HUES6 (cell line): ENCODE measurements around the gene SYNDIG1.

ENCODE experiments used
- H3K27ac ChIP-seq: 2 replicates; pipeline ENCODE4 v1.7.0; 2013; ENCODE audit warnings: low read depth, mild to moderate bottlenecking, low read length, inconsistent platforms
- H3K27me3 ChIP-seq: 2 replicates; pipeline ENCODE4 v1.6.1; 2013; ENCODE audit warnings: low read length; ENCODE audit not compliant: control insufficient read depth, insufficient read depth
- H3K36me3 ChIP-seq: 2 replicates; pipeline ENCODE4 v1.6.1; 2013; ENCODE audit warnings: low read length; ENCODE audit not compliant: control insufficient read depth, insufficient read depth
- H3K4me1 ChIP-seq: 2 replicates; pipeline ENCODE4 v1.6.1; 2013; ENCODE audit warnings: low read length; ENCODE audit not compliant: control insufficient read depth, insufficient read depth
- H3K4me3 ChIP-seq: 2 replicates; pipeline ENCODE4 v1.5.1; 2013; ENCODE audit warnings: low read depth, low read length
- H3K9ac ChIP-seq: one replicate; pipeline ENCODE4 v1.6.1; 2013; ENCODE audit warnings: mild to moderate bottlenecking, low read length
- H3K9me3 ChIP-seq: 2 replicates; pipeline ENCODE4 v1.6.1; 2013; ENCODE audit warnings: low read depth, low read length; ENCODE audit not compliant: control insufficient read depth, insufficient read depth

The SYNDIG1 gene

GRCh38 chr20:24469116-24469893 lies at the start of gene SYNDIG1:
Gene SYNDIG1, plus strand, starts transcription at chr20:24469629. Its CDS starts 73,469 bp downstream, at chr20:24543098.
- Histone ChIP-seq H3K4me3 (peak within 1 kb of the TSS; percentile 94), H3K36me3 (no peaks in the 10 kb centered on the region), H3K9ac (peak within 1 kb of the TSS; percentile 81), H3K27me3 (peaks cover 86% of the 10 kb centered on the region), H3K9me3 (no peaks in the 10 kb centered on the region), H3K4me1 (peaks cover 20% of the 10 kb centered on the region), H3K27ac (no peak within 1 kb of the TSS)

- no peak overlapping the region for H3K9ac ChIP-seq
Observed at GRCh38 chr20:24419786-24420185, 49.6 kb upstream of the SYNDIG1 start.

GRCh38 chr20:24420567-24420966 lies 48.9 kb upstream of the SYNDIG1 start:
- Histone ChIP-seq H3K9ac (no peak overlapping the region), H3K27me3 (no peaks in the 10 kb centered on the region), H3K9me3 (peaks cover 23% of the 10 kb centered on the region)

More at GRCh38 chr20:24419786-24420185, 49.6 kb upstream of the SYNDIG1 start:
- Histone ChIP-seq H3K36me3 (no peaks in the 10 kb centered on the region), H3K4me3 (no peak overlapping the region), H3K27me3 (no peaks in the 10 kb centered on the region), H3K9me3 (peaks cover 30% of the 10 kb centered on the region), H3K4me1 (peaks cover 9% of the 10 kb centered on the region; the same call in 1 of the 2 replicates), H3K27ac (no peak overlapping the region)

GRCh38 chr20:24421071-24421470 lies 48.4 kb upstream of the SYNDIG1 start:
- no peak overlapping the region for H3K9ac ChIP-seq
- peaks cover 18% of the 10 kb centered on the region for H3K9me3 ChIP-seq
- no peak overlapping the region for H3K4me3 ChIP-seq
- H3K36me3 ChIP-seq: no peaks in the 10 kb centered on the region
- H3K27ac ChIP-seq: no peak overlapping the region
- no peaks in the 10 kb centered on the region for H3K27me3 ChIP-seq
- peaks cover 20% of the 10 kb centered on the region for H3K4me1 ChIP-seq

More at GRCh38 chr20:24420567-24420966, 48.9 kb upstream of the SYNDIG1 start:
- Histone ChIP-seq H3K4me3 (no peak overlapping the region), H3K4me1 (peaks cover 15% of the 10 kb centered on the region), H3K36me3 (no peaks in the 10 kb centered on the region), H3K27ac (no peak overlapping the region)

GRCh38 chr20:24422091-24422760 lies 47.2 kb upstream of the SYNDIG1 start:
- H3K4me1 ChIP-seq: peaks cover 20% of the 10 kb centered on the region

GRCh38 chr20:24423390-24424313 lies 45.8 kb upstream of the SYNDIG1 start:
- H3K9me3 ChIP-seq: peaks cover 6% of the 10 kb centered on the region; the same call in 1 of the 2 replicates
- no peak overlapping the region for H3K9ac ChIP-seq
- no peak overlapping the region for H3K4me3 ChIP-seq

More at GRCh38 chr20:24422091-24422760, 47.2 kb upstream of the SYNDIG1 start:
- Histone ChIP-seq H3K27me3 (no peaks in the 10 kb centered on the region), H3K27ac (no peak overlapping the region), H3K9ac (no peak overlapping the region), H3K36me3 (no peaks in the 10 kb centered on the region), H3K4me3 (no peak overlapping the region), H3K9me3 (peaks cover 7% of the 10 kb centered on the region; the same call in 1 of the 2 replicates)

GRCh38 chr20:24425523-24426135 lies 43.8 kb upstream of the SYNDIG1 start:
- no peak overlapping the region for H3K9ac ChIP-seq
- H3K27me3 ChIP-seq: no peaks in the 10 kb centered on the region
- no peaks in the 10 kb centered on the region for H3K36me3 ChIP-seq
- H3K4me3 ChIP-seq: no peak overlapping the region
- peaks cover 20% of the 10 kb centered on the region for H3K4me1 ChIP-seq
- H3K9me3 ChIP-seq: peaks cover 4% of the 10 kb centered on the region; the same call in 1 of the 2 replicates
- H3K27ac ChIP-seq: no peak overlapping the region

More at GRCh38 chr20:24423390-24424313, 45.8 kb upstream of the SYNDIG1 start:
- no peaks in the 10 kb centered on the region for H3K36me3 ChIP-seq
- no peaks in the 10 kb centered on the region for H3K27me3 ChIP-seq
- H3K4me1 ChIP-seq: peaks cover 20% of the 10 kb centered on the region
- H3K27ac ChIP-seq: no peak overlapping the region

- Histone ChIP-seq H3K27ac (no peak overlapping the region), H3K9ac (no peak overlapping the region), H3K27me3 (no peaks in the 10 kb centered on the region), H3K36me3 (no peaks in the 10 kb centered on the region), H3K9me3 (peaks cover 4% of the 10 kb centered on the region; the same call in 1 of the 2 replicates), H3K4me1 (no peaks in the 10 kb centered on the region; the same call in 1 of the 2 replicates), H3K4me3 (no peak overlapping the region)
Observed at GRCh38 chr20:24431279-24432045, 38.0 kb upstream of the SYNDIG1 start.

GRCh38 chr20:24432046-24432442 lies 37.4 kb upstream of the SYNDIG1 start:
- H3K27me3 ChIP-seq: no peaks in the 10 kb centered on the region
- H3K4me3 ChIP-seq: no peak overlapping the region
- no peaks in the 10 kb centered on the region for H3K4me1 ChIP-seq
- no peak overlapping the region for H3K27ac ChIP-seq
- no peak overlapping the region for H3K9ac ChIP-seq
- peaks cover 4% of the 10 kb centered on the region; the same call in 1 of the 2 replicates for H3K9me3 ChIP-seq
- no peaks in the 10 kb centered on the region for H3K36me3 ChIP-seq
